GM18870 (cell line): ENCODE results near the gene ATRNL1.
"Not testable (repeated sequence)": the region's sequence is repeated elsewhere in the genome, so short reads cannot be mapped to it uniquely, and the experiment has no call there.

Experiments used
- ATAC-seq: cut with Tn5 transposase; IDR thresholded peaks from one replicate; pipeline ENCODE4 v1.9.1; 2021; ENCODE audit warnings: moderate library complexity; ENCODE audit not compliant: unreplicated experiment

Gene ATRNL1

DNA sequence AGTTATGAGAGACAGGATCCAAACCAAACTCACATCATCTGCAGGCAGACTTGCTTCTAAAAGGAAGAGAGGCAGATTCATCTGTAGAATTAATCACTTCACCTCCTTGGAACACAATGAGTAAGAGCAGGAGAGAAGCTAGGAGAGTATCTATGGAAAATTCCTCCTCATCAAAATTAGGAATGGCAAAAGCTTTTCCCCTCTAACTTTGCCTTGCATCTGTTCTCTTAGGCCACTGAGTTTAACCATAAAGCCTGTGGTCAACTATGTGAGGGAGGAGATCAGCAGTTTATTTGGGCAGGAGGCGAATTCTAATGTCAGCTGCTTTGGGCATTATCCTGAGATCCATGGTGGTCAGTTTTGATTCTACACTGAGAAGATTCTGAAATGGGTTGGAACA lies 618.1 kb downstream of the ATRNL1 start:
- no peak for ATAC-seq

GRCh38 chr10:115720121-115720520 lies 627.0 kb downstream of the ATRNL1 start:
- ATAC-seq = no peak

DNA sequence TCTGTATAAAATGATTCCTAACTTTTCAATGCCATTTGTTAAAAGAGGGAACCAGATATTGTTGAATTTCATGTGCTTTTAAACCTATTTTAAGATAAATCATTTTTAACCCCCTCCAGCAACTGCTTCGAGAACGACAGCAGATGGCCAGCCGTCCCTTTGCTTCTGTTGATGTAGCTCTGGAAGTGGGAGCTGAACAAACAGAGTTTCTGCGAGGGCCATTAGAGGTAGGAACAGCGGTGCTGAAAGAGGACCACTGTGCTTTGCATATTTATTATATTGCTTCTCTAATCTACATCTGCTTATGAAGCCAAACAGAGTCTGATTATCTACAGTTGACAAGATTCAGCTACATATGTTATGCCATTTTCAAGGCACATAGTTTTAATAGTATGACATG lies 634.0 kb downstream of the ATRNL1 start:
- ATAC-seq = no peak

- ATAC-seq = no peak
Observed at GRCh38 chr10:115744089-115744488, 650.9 kb downstream of the ATRNL1 start.

DNA sequence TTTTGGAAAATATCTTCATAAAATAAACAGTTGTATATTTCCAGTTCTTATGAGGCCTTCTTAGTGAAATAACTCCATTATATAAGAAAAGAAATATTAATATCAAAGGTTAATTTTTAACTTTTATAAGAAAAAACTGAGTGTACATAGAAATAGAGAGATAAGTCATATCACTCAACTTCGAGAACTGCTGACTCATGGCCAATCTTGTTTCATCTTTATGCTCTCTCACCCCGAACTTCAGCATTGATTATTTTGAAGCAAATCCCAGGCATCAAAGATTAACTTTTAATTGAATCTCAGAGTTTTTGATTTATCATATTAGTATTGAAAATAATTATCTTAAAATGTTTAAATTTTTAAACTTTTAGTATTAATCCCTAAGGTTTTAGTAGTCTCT lies 652.8 kb downstream of the ATRNL1 start:
- ATAC-seq = no peak

DNA sequence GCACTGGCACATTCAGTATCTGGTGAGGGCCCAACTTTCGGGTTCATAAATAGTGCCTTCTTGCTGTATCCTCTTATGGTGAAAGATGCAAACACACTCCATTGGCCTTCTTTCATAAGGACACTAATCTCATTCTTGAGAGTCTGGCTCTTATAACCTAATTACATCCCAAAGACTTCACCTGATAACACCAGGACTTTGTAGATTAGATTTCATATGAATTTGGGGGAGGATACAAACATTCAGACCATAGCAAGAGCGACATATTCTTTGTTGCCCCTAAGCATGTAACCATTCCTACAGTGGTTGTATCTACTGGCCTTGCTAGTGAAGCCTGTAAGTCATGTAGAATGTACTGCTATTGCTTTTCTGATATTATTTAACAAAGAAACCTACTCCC lies 654.6 kb downstream of the ATRNL1 start:
- ATAC-seq = no peak

- not testable (repeated sequence) for ATAC-seq
Observed at GRCh38 chr10:115758488-115758887, 665.3 kb downstream of the ATRNL1 start.

DNA sequence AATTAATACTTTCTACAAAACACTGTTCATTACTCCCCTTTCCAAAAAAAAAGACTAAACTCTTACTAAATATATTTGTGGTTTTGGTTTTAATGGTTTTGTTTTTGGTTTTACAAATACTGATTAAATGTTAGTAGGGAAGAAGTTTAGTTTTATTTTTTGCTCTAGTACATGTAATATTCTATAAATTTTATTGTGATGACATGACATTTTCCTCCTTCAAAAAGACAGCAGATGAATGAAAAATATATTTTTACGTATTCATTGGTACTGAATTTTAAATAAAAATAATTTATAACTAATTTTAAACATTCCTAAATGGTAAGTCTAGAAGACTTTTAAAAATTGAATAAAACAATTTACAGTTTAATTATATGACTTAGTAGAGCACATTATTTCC lies 667.0 kb downstream of the ATRNL1 start:
- no peak for ATAC-seq

GRCh38 chr10:115761166-115761565 lies 668.0 kb downstream of the ATRNL1 start:
- no peak for ATAC-seq

DNA sequence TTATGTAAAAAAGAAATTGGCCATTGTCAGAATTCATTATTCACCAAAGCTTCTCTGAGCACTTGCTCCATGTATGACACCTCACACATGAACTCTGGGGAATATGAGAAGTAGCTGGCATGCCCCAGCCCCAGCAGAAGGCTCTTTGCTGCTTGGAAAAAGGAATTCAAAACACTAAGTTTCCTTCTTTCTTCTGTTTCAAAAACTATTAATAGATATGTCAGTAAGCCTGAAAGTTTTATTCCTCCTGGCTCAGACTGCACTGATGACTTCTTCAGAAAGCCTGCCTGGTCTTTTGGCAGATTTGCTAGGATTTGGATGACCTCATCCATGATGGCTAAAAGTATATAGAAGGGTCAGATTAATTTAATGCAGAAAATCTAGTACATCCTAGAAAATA lies 668.9 kb downstream of the ATRNL1 start:
- no peak for ATAC-seq

DNA sequence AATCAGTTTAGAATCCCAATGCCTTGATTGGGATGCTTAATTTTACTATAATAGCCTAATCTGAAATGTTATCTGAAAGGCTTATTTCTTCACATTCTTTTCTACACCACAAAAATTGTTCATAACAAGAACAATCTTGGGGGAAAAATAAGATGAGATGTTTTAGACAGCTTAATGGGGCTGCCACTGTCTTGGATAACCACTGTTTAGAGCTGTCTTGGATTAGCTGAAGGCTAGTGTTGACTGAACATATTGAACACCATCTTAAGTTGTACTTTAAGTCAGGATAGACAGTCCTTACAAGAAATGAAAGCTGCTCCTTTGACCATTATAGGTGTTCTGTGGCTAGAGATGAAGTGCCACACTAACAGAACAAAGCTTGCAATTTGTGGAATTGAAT lies 678.6 kb downstream of the ATRNL1 start:
- ATAC-seq = no peak

DNA sequence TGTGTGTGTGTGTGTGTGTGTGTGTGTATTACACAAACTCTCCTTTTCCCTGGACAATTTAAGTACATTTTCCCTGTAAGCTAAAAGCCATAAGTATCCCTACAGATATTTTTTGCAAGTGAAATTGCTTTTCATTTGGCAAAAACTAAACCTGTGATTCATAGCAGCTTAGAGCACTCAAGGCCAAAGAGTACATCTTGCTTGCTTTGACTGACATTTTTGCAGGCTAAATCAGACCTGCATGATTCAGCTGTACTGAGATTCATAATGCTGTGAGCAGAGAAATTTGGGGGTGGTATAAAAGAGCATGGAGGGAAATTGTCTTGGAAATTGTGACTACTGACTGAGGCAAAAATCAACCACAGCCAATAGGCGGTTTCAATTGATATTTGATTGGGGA lies 679.4 kb downstream of the ATRNL1 start:
- no peak for ATAC-seq

- ATAC-seq = no peak
Observed at GRCh38 chr10:115773832-115774231, 680.7 kb downstream of the ATRNL1 start.

GRCh38 chr10:115774721-115775120 lies 681.6 kb downstream of the ATRNL1 start:
- no peak for ATAC-seq

GRCh38 chr10:115777646-115778045 lies 684.5 kb downstream of the ATRNL1 start:
- no peak for ATAC-seq

DNA sequence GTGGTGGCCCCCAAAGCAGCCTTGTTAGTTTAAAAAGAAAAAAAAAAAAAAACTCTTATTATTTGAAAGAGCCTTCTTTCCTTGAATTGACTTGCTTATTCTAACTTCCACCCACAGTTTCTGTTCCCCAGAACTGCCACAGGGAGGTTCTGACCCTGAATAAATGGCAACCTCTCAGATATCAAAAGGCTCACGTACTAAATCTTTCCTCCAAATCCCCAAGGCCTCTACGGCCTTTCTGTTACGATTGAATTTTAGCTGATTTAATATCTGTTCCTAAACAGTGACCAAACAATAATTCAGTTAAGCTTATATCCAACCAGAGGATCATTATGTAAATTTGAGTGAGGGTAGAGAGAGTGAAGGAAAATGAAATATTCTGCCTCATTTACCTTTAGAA lies 697.1 kb downstream of the ATRNL1 start:
- no peak for ATAC-seq

- no peak for ATAC-seq
Observed at GRCh38 chr10:115795964-115796363, 702.8 kb downstream of the ATRNL1 start.

GRCh38 chr10:115801457-115801856 lies 708.3 kb downstream of the ATRNL1 start:
- no peak for ATAC-seq

DNA sequence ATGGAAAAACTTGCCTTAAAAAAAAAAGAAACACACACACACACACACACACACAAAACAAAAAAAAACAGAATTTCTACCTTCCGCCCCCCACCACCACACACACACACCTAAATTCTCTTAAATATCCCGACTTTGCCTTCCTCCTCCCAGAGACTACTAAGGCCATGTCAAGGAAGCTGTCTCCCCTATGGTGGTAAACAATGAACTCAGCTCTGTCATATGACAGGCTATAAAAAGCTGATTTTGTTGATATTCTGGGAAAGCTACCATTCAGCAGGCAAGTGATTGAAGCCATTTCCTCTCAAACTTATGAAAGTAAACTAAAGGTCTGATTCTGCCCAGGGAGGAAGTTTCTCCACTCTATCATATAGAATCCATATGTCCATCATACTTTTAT lies 708.8 kb downstream of the ATRNL1 start:
- no peak for ATAC-seq

GRCh38 chr10:115802911-115803310 lies 709.7 kb downstream of the ATRNL1 start:
- no peak for ATAC-seq

DNA sequence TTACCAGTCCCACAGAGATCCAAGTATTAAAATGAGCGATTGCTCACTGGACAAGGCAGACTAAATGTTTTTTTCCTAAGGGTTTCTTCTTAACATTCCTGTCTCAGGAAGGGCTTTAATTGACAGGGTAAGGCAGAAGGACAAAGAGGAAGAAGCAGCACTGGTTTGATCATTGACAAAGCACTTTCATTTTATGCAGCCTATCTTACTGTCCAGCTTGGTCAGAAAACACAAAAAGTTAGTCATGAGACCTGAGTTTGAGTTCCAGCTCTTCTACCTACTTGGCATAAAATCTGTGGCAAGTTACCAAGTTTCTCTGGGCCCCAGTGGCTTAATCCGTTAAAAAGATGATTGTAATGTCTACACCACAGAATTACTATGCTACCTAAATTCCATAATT lies 721.4 kb downstream of the ATRNL1 start:
- no peak for ATAC-seq

- no peak for ATAC-seq
Observed at GRCh38 chr10:115818012-115818411, 724.8 kb downstream of the ATRNL1 start.

DNA sequence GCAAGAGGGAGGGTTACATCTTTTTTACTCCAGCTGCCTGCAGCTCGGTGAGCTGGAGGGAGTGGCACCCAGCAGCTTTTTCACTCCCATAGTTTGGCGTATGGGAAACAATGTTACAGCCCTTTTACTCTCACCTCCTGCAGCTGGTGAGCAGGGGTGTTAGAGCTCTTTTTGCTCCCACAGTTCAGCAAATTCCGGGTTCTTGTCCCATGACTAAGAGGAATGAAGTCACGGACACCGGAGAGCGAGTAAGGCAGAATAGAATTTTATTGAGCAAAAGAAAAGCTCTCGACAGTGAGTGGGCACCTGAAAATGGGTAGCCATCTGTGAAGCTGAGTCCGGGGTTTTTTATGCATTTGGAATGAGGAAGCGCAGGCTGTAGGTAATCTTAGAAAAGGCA lies 733.2 kb downstream of the ATRNL1 start:
- no peak for ATAC-seq
